ENCODE measurements around the gene NTM.

The NTM gene

DNA sequence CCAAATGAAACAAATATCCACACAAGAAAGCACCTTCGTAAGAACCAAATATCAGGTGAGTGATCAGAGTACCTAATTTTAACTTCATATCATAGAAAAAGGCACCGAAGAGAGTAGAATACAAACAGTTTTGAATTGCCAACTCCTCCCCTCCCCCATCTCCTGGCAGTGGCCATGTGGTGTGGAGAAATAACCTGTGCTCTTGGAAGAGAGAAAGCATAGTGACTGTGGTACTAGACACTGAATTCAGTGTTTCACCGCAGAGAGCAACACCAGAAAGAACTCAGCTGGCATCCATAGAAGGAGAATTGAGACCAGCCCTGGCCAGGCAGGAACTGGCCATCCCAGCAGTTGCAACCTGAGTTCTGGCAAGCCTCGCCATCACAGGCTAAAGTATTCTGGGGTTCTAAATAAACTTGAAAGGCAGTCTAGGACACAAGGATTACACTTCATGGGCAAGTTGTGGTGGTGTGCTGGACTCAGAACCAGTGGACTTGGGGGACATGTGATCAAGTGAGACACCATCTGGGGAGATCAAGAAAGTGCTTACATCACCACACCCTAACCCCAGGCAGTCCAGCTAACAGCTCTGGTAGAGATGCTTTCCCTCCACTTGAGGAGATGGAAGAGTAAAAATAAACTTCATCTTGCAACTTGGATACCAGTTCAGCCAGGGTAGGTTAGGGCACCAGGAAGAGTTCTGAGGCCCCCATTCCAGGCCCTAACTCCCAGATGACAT, 1003.2 kb downstream of the NTM start:
- no peak overlapping the region for H3K4me3 ChIP-seq (ENCODE audit: low read depth, low read length)
- TF ChIP-seq, protein P1, sequence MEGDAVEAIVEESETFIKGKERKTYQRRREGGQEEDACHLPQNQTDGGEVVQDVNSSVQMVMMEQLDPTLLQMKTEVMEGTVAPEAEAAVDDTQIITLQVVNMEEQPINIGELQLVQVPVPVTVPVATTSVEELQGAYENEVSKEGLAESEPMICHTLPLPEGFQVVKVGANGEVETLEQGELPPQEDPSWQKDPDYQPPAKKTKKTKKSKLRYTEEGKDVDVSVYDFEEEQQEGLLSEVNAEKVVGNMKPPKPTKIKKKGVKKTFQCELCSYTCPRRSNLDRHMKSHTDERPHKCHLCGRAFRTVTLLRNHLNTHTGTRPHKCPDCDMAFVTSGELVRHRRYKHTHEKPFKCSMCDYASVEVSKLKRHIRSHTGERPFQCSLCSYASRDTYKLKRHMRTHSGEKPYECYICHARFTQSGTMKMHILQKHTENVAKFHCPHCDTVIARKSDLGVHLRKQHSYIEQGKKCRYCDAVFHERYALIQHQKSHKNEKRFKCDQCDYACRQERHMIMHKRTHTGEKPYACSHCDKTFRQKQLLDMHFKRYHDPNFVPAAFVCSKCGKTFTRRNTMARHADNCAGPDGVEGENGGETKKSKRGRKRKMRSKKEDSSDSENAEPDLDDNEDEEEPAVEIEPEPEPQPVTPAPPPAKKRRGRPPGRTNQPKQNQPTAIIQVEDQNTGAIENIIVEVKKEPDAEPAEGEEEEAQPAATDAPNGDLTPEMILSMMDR (IDR thresholded peaks at IDR 0.05; ENCODE audit: insufficient read depth, low read depth, low read length, missing control alignments) = no peak
- DNase-seq (ENCODE audit: low read depth) = no peak

DNA sequence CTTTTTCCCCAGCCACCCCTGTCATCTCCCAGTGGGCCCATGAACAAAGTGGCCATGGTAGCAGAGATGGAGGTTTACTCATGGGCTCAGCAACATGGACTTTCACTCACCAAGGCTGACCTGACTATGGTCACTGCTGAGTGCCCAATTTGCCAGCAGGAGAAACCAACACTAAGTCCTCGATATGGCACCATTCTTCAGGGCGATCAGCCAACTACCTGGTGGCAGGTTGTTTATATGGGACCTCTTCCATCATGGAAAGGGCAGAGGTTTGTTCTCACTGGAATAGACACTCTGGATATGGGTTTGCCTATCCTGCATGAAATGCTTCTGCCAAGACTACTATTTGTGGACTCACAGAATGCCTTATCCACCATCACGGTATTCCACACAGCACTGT, 1009.1 kb downstream of the NTM start:
- DNase-seq (ENCODE audit: low read depth) = no peak
- TF ChIP-seq, protein P1 (IDR thresholded peaks at IDR 0.05; ENCODE audit: insufficient read depth, low read depth, low read length, missing control alignments) = no peak
- H3K4me3 ChIP-seq (ENCODE audit: low read depth, low read length) = no peak overlapping the region

Measured in GM12865 (cell line).